HG02885 (cell line): Measurements from ENCODE around the gene NDUFC1.
"Not testable (repeated sequence)": the region's sequence is repeated elsewhere in the genome, so short reads cannot be mapped to it uniquely, and the experiment has no call there.

ENCODE experiments used
- ATAC-seq: cut with Tn5 transposase; IDR thresholded peaks from one replicate; pipeline ENCODE4 v1.9.1; 2021; ENCODE audit warnings: mild to moderate bottlenecking; ENCODE audit not compliant: unreplicated experiment, poor library complexity

The NDUFC1 gene

GRCh38 chr4:139255581-139255980 lies 46.7 kb downstream of the NDUFC1 start:
- ATAC-seq, result not testable (repeated sequence)

GRCh38 chr4:139253713-139254112 lies 48.6 kb downstream of the NDUFC1 start:
- no peak for ATAC-seq

- ATAC-seq, result no peak
These were observed 49.2 kb downstream of the NDUFC1 start for GRCh38 chr4:139253046-139253445.

GRCh38 chr4:139247700-139248238 lies 54.5 kb downstream of the NDUFC1 start:
- no peak for ATAC-seq

- no peak for ATAC-seq
These were observed 55.0 kb downstream of the NDUFC1 start for GRCh38 chr4:139247241-139247640.

GRCh38 chr4:139246166-139246565 lies 56.1 kb downstream of the NDUFC1 start:
- no peak for ATAC-seq

- no peak for ATAC-seq
These were observed 56.7 kb downstream of the NDUFC1 start for GRCh38 chr4:139245590-139245989.

- no peak for ATAC-seq
These were observed 58.6 kb downstream of the NDUFC1 start for GRCh38 chr4:139243448-139244365.

- no peak for ATAC-seq
These were observed 59.7 kb downstream of the NDUFC1 start for GRCh38 chr4:139242511-139243051.

GRCh38 chr4:139241784-139242151 lies 60.5 kb downstream of the NDUFC1 start:
- ATAC-seq, result no peak

GRCh38 chr4:139241086-139241783 lies 61.0 kb downstream of the NDUFC1 start:
- ATAC-seq, result no peak
